GM12892 (cell line): Measurements from ENCODE around the gene HPCAL1.

ENCODE experiments used
- POLR2A ChIP-seq: IDR thresholded peaks from 2 replicates; pipeline ENCODE4 v1.6.1; 2011; ENCODE audit warnings: low read depth, low read length, control low read depth
- POLR2AphosphoS5 ChIP-seq: IDR thresholded peaks from 2 replicates; pipeline ENCODE4 v1.6.1; 2011; ENCODE audit warnings: low read depth, low read length, control low read depth
- TAF1 ChIP-seq: IDR thresholded peaks from 2 replicates; pipeline ENCODE4 v1.6.1; 2011; ENCODE audit warnings: low read depth, mild to moderate bottlenecking, control low read depth, low read length, borderline replicate concordance

DNA sequence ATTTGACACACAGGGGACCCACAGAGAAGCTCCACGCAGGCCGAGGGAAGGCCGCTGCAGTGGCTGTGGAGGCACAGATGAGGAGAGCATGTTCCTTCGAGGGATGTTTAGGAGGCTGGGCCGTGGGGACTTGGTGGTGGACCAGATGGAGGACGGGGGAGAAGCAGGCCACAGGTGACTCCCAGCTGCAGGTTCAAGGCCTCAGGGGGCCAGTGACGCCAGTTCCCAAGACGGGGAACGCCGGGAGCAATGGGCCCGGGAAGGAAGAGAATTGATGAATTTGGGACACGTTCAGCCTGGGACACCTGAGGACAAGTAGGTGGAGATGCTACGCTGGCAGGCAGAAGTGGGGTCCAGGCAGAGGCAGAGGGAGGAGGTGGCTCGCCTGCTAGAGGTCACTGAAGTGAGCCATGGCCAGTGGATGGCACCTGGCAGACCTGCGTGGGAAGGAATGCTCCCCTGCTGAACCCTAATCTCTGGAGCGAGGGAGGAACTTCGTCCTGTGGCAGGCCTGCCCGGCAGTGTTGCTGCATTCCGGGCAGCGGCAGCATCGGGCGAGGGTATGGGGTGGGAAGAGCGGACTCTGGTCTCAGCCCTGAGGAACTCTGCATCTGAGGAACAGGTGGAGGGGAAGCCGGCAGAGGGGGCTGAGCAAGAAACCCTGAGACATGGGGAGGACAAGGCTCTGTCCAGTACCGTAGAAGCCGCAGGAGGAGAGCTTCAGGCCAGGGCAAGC, 25.2 kb upstream of the HPCAL1 start:
- TF ChIP-seq POLR2A (no peak), TAF1 (no peak), POLR2AphosphoS5 (no peak)
